HCT116 (cell line): Measurements from ENCODE around the gene TMTC2. TPM values are rescaled to one million over a fixed set of nuclear protein-coding genes. Genes with fewer than 3 reads are reported as not detected.

Experiments
- ATAC-seq: fragments of 200-7000 bp; cut with Tn5 transposase; 2 replicates; pipeline ENCODE4 v1.9.1; 2020; ENCODE audit warnings: mild to moderate bottlenecking, moderate library complexity
- BruUV-seq: library from RNA; stranded (reverse); fragments of 400-500 nt; replicated peaks from 2 replicates; lab custom pipeline; 2021; lab: Mats Ljungman, UMichigan
- CTCF ChIA-PET: fragments of 300-600 bp; sonication (Branson Sonifier 250); formaldehyde crosslinking; loops from one replicate; lab custom pipeline; 2021; ENCODE audit warnings: antibody characterized with exemption; lab: Charles Lee
- POLR2A ChIA-PET: fragments of 300-600, 350-600 bp; sonication (Branson Sonifier 250); formaldehyde crosslinking; loops from one replicate; lab custom pipeline; 2021; ENCODE audit warnings: antibody characterized with exemption; lab: Charles Lee
- RAD21 ChIA-PET, 2 experiments: fragments of 300-600 bp; sonication (Branson Sonifier 250); formaldehyde crosslinking; loops; one replicate each; lab custom pipeline; 2023; ENCODE audit warnings: low total read pairs in 2 of 2; ENCODE audit not compliant: uncharacterized antibody in 2 of 2, unreplicated experiment in 2 of 2, low non-redundant PET in 1 of 2; lab: Charles Lee
- DNase-seq: peaks from one replicate; pipeline ENCODE4 v3.0.0-alpha.2; 2010; ENCODE audit warnings: low read depth, low spot score
- H2AFZ ChIP-seq: fragments of 200-600 bp; shearing (Covaris generic), sonication (generic); 2 replicates; pipeline ENCODE4 v1.6.1; 2017; ENCODE audit warnings: low read depth, mixed run types, mixed read lengths, antibody characterized with exemption, low read length; ENCODE audit not compliant: poor library complexity, severe bottlenecking
- H3K27ac ChIP-seq: 2 replicates; pipeline ENCODE4 v1.5.1; 2012; ENCODE audit warnings: low read depth, low read length
- H3K27me3 ChIP-seq: fragments of 200-600 bp; sonication (generic); 2 replicates; pipeline ENCODE4 v1.6.1; 2016; ENCODE audit warnings: mixed run types, low read length, mixed read lengths; ENCODE audit not compliant: insufficient read depth
- H3K36me3 ChIP-seq, 2 experiments: fragments of 200-500 bp in 1 of 2; fragments of 200-600 bp in 1 of 2; sonication (Bioruptor generic) in 1 of 2; sonication (generic) in 1 of 2; 2 replicates each; pipeline versions ENCODE4 v1.5.1 to v1.6.1; 2014 to 2016; ENCODE audit warnings: low read length in 2 of 2, inconsistent platforms in 1 of 2, mixed read lengths in 1 of 2, mixed run types in 1 of 2; ENCODE audit not compliant: insufficient read depth in 2 of 2, control insufficient read depth in 1 of 2
- H3K4me1 ChIP-seq, 2 experiments: fragments of 200-600 bp in 1 of 2; sonication (generic) in 1 of 2; 2 replicates each; pipeline versions ENCODE4 v1.5.1 to v1.6.1; 2012 to 2017; ENCODE audit warnings: low read length in 2 of 2, inconsistent platforms in 1 of 2, mild to moderate bottlenecking in 1 of 2, mixed read lengths in 1 of 2, mixed run types in 1 of 2, moderate library complexity in 1 of 2; ENCODE audit not compliant: insufficient read depth in 2 of 2, control insufficient read depth in 1 of 2
- H3K4me2 ChIP-seq: fragments of 200-600 bp; sonication (generic); 2 replicates; pipeline ENCODE4 v1.6.1; 2017; ENCODE audit warnings: mixed run types, low read length, mixed read lengths
- H3K4me3 ChIP-seq, 2 experiments: fragments of 200-600 bp in 1 of 2; sonication (generic) in 1 of 2; replicated peaks in 1 of 2; 2 replicates each; pipeline ENCODE4 v1.5.1; 2011 to 2016; ENCODE audit warnings: low read length in 2 of 2, control low read depth in 1 of 2, low read depth in 1 of 2, mild to moderate bottlenecking in 1 of 2, mixed read lengths in 1 of 2, mixed run types in 1 of 2
- H3K79me2 ChIP-seq: fragments of 200-600 bp; sonication (generic); 2 replicates; pipeline ENCODE4 v1.6.1; 2017; ENCODE audit warnings: mild to moderate bottlenecking, mixed run types, low read length, moderate library complexity, mixed read lengths; ENCODE audit not compliant: insufficient read depth
- H3K9ac ChIP-seq: fragments of 200-600 bp; sonication (generic); 2 replicates; pipeline ENCODE4 v1.6.1; 2016; ENCODE audit warnings: low read length, mixed read lengths
- H3K9me2 ChIP-seq: fragments of 200-600 bp; sonication (generic), shearing (Covaris generic); 2 replicates; pipeline ENCODE4 v1.6.1; 2017; ENCODE audit warnings: mixed run types, mild to moderate bottlenecking, moderate library complexity; ENCODE audit not compliant: insufficient read depth
- H3K9me3 ChIP-seq, 2 experiments: fragments of 200-500 bp in 1 of 2; fragments of 200-600 bp in 1 of 2; sonication (Bioruptor generic) in 1 of 2; sonication (generic) in 1 of 2; 2 replicates each; pipeline ENCODE4 v1.6.1; 2014 to 2017; ENCODE audit warnings: low read length in 2 of 2, mixed read lengths in 2 of 2, inconsistent platforms in 1 of 2, low read depth in 1 of 2, mild to moderate bottlenecking in 1 of 2, mixed run types in 1 of 2, moderate library complexity in 1 of 2; ENCODE audit not compliant: control insufficient read depth in 1 of 2, insufficient read depth in 1 of 2
- H4K20me1 ChIP-seq: fragments of 200-600 bp; sonication (generic), shearing (Covaris generic); 2 replicates; pipeline ENCODE4 v1.6.1; 2017; ENCODE audit warnings: mixed run types, mild to moderate bottlenecking, moderate library complexity; ENCODE audit not compliant: insufficient read depth
- ATF3 ChIP-seq: IDR thresholded peaks from 2 replicates; pipeline ENCODE4 v1.6.1; 2012
- CBX3 ChIP-seq: IDR thresholded peaks from 2 replicates; pipeline ENCODE4 v1.6.1; 2012; ENCODE audit warnings: low read depth
- CEBPB ChIP-seq: IDR thresholded peaks from 2 replicates; pipeline ENCODE4 v1.6.1; 2012; ENCODE audit warnings: low read depth
- EGR1 ChIP-seq: IDR thresholded peaks from 2 replicates; pipeline ENCODE4 v1.6.1; 2012; ENCODE audit warnings: low read depth
- ELF1 ChIP-seq: IDR thresholded peaks from 2 replicates; pipeline ENCODE4 v1.6.1; 2012; ENCODE audit warnings: low read depth, borderline replicate concordance
- EZH2 ChIP-seq: fragments of 200-600 bp; sonication (generic); IDR thresholded peaks from 2 replicates; pipeline ENCODE4 v1.6.1; 2017; ENCODE audit warnings: antibody characterized with exemption, mixed run types
- EZH2phosphoT487 ChIP-seq: fragments of 200-600 bp; IDR thresholded peaks from 2 replicates; pipeline ENCODE4 v1.6.1; 2018; ENCODE audit warnings: antibody characterized with exemption, borderline replicate concordance
- FOSL1 ChIP-seq: IDR thresholded peaks from 2 replicates; pipeline ENCODE4 v1.6.1; 2012; ENCODE audit warnings: low read depth
- JUND ChIP-seq: IDR thresholded peaks from 2 replicates; pipeline ENCODE4 v1.6.1; 2012
- POLR2A ChIP-seq: IDR thresholded peaks from 2 replicates; pipeline ENCODE4 v1.7.0; 2011; ENCODE audit warnings: borderline replicate concordance; ENCODE audit not compliant: insufficient read depth, insufficient read length; ENCODE audit errors: extremely low read depth
- POLR2AphosphoS5 ChIP-seq: IDR thresholded peaks from 2 replicates; pipeline ENCODE4 v1.6.1; 2011; ENCODE audit warnings: mild to moderate bottlenecking, low read depth, low read length, moderate library complexity
- RAD21 ChIP-seq: IDR thresholded peaks from 2 replicates; pipeline ENCODE4 v1.6.1; 2012; ENCODE audit warnings: low read depth, mild to moderate bottlenecking
- SIN3A ChIP-seq: IDR thresholded peaks from 2 replicates; pipeline ENCODE4 v1.6.1; 2012; ENCODE audit warnings: low read depth
- SRF ChIP-seq: IDR thresholded peaks from 2 replicates; pipeline ENCODE4 v1.6.1; 2012; ENCODE audit warnings: low read depth
- TCF7L2 ChIP-seq: IDR thresholded peaks from 2 replicates; pipeline ENCODE4 v1.7.0; 2011; ENCODE audit warnings: borderline replicate concordance, inconsistent platforms; ENCODE audit not compliant: insufficient read depth, insufficient read length; ENCODE audit errors: extremely low read depth
- YY1 ChIP-seq: IDR thresholded peaks from 2 replicates; pipeline ENCODE4 v1.6.1; 2011; ENCODE audit warnings: low read length, low read depth, moderate library complexity, mild to moderate bottlenecking; ENCODE audit not compliant: insufficient replicate concordance; ENCODE audit errors: extremely low read depth
- ZFX ChIP-seq: fragments of 450-650 bp; IDR thresholded peaks from 2 replicates; pipeline ENCODE4 v1.6.1; 2017
- intact Hi-C: fragments of 100-400 bp; cut with micrococcal nuclease; formaldehyde crosslinking; loops from 2 replicates; pipeline ENCODE4 v1.10.0; 2022
- total RNA-seq: library from RNA; stranded (reverse); gene quantifications from one replicate; pipeline ENCODE4 v1.2.1, GENCODE V29; 2021; ENCODE audit not compliant: unreplicated experiment
- TF ChIP-seq, protein P1 (sequence below): IDR thresholded peaks from 2 replicates; pipeline ENCODE4 v1.6.1; 2012; ENCODE audit warnings: low read depth
- TF ChIP-seq, protein P2 (sequence below), 3 experiments: fragments of 200-600 bp in 1 of 3; sonication (generic) in 1 of 3; IDR thresholded peaks in 2 of 3; conservative IDR thresholded peaks in 1 of 3; 2 replicates each; pipeline ENCODE4 v1.5.1; 2012 to 2017; ENCODE audit warnings: low read depth in 2 of 3, low read length in 2 of 3, antibody characterized with exemption in 1 of 3, borderline replicate concordance in 1 of 3, control low read depth in 1 of 3, mild to moderate bottlenecking in 1 of 3, mixed read lengths in 1 of 3, mixed run types in 1 of 3, moderate library complexity in 1 of 3; ENCODE audit not compliant: insufficient read depth in 1 of 3

Gene TMTC2
- total RNA-seq, 1 experiment from 2014 or later, result 11.5 TPM

- no peak overlapping the region for H3K27ac ChIP-seq
- H3K36me3 ChIP-seq, result no peaks in the 10 kb centered on the region
- RAD21 ChIA-PET, result no interaction called here
- DNase-seq, result no peak
- H3K27me3 ChIP-seq, result no peaks in the 10 kb centered on the region
- H3K4me1 ChIP-seq, result no peaks in the 10 kb centered on the region
- CTCF ChIA-PET, result no interaction called here
- no peak overlapping the region for H3K4me3 ChIP-seq
- no peak overlapping the region for H3K9ac ChIP-seq
- H4K20me1 ChIP-seq, result no peaks in the 10 kb centered on the region
- no peaks in the 10 kb centered on the region for H3K79me2 ChIP-seq
- H2AFZ ChIP-seq, result no peak overlapping the region
- ATAC-seq, result no peak
- H3K9me3 ChIP-seq, result no peaks in the 10 kb centered on the region
- no peaks in the 10 kb centered on the region for H3K9me2 ChIP-seq
- POLR2A ChIA-PET, result no interaction called here
- BruUV-seq, result no TSS peak
- no peak overlapping the region for H3K4me2 ChIP-seq
- intact Hi-C loops, result no loop called here
- TF ChIP-seq, protein P1, sequence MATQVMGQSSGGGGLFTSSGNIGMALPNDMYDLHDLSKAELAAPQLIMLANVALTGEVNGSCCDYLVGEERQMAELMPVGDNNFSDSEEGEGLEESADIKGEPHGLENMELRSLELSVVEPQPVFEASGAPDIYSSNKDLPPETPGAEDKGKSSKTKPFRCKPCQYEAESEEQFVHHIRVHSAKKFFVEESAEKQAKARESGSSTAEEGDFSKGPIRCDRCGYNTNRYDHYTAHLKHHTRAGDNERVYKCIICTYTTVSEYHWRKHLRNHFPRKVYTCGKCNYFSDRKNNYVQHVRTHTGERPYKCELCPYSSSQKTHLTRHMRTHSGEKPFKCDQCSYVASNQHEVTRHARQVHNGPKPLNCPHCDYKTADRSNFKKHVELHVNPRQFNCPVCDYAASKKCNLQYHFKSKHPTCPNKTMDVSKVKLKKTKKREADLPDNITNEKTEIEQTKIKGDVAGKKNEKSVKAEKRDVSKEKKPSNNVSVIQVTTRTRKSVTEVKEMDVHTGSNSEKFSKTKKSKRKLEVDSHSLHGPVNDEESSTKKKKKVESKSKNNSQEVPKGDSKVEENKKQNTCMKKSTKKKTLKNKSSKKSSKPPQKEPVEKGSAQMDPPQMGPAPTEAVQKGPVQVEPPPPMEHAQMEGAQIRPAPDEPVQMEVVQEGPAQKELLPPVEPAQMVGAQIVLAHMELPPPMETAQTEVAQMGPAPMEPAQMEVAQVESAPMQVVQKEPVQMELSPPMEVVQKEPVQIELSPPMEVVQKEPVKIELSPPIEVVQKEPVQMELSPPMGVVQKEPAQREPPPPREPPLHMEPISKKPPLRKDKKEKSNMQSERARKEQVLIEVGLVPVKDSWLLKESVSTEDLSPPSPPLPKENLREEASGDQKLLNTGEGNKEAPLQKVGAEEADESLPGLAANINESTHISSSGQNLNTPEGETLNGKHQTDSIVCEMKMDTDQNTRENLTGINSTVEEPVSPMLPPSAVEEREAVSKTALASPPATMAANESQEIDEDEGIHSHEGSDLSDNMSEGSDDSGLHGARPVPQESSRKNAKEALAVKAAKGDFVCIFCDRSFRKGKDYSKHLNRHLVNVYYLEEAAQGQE, result no peak
- TF ChIP-seq EGR1 (no peak), SIN3A (no peak), ATF3 (no peak), EZH2 (no peak), CBX3 (no peak), TCF7L2 (no peak), SRF (no peak), POLR2A (no peak), FOSL1 (no peak), EZH2phosphoT487 (no peak), JUND (no peak), CEBPB (no peak), ELF1 (no peak), POLR2AphosphoS5 (no peak), ZFX (no peak), RAD21 (no peak), YY1 (no peak)
- TF ChIP-seq, protein P2, sequence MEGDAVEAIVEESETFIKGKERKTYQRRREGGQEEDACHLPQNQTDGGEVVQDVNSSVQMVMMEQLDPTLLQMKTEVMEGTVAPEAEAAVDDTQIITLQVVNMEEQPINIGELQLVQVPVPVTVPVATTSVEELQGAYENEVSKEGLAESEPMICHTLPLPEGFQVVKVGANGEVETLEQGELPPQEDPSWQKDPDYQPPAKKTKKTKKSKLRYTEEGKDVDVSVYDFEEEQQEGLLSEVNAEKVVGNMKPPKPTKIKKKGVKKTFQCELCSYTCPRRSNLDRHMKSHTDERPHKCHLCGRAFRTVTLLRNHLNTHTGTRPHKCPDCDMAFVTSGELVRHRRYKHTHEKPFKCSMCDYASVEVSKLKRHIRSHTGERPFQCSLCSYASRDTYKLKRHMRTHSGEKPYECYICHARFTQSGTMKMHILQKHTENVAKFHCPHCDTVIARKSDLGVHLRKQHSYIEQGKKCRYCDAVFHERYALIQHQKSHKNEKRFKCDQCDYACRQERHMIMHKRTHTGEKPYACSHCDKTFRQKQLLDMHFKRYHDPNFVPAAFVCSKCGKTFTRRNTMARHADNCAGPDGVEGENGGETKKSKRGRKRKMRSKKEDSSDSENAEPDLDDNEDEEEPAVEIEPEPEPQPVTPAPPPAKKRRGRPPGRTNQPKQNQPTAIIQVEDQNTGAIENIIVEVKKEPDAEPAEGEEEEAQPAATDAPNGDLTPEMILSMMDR (IDR thresholded peaks at IDR 0.05 in 2 of 3, conservative IDR thresholded peaks at IDR 0.05 in 1 of 3; ENCODE audit: borderline replicate concordance in 1 of 3, insufficient read depth in 1 of 3, low read depth in 2 of 3, low read length in 2 of 3), result no peak
Observed at GRCh38 chr12:82818271-82819035, 131.7 kb downstream of the TMTC2 start.
